CD4-positive, alpha-beta T cell treated with Interleukin-15 for 1 hour (primary cell): ENCODE measurements around the gene COA3.

ENCODE experiments used
- DNase-seq: peaks from one replicate; pipeline ENCODE4 v3.0.0-alpha.2; 2020

The COA3 gene

DNA sequence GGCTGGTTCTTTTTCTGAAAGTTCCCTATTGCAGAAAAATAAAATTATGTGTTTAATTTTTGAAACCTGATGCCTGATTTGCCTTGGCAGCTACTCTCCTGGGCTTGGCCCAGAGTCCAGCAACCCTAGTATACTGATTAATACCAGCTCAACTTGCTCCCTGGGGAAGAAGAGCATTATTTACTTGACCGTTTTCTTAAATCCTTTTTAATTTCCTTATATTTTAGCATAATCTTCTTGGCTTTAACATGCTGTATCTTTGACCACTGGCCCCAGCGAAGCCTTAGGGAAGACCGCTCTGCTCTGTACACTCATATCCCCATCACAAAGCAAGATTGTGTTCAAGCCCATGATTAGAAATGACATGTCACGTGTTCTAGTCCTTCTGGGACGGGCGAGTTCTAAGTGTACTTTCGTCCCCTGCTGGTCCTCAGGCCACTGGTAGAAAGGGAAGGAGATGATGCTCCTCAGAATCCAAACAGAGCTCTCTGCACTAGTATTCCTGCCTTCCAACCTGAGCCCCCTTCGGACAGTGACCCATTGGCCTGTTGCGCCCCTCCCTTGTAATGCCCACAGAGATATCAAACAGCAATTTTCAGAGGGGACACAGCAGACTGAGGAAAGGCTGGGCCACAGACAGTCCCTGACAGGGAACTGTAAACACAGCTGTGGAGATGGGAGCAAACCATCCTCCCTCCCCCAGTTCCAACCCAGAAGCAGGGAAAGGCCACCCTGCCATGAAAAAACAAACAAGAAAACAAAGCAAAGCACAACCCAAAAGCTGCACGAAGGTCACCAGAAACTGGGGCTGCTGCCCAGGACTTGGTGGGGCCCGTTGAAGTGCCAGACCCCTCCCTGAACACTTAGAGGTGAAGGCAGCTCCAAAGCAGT lies 49.4 kb downstream of the COA3 start:
- DNase-seq = no peak

DNA sequence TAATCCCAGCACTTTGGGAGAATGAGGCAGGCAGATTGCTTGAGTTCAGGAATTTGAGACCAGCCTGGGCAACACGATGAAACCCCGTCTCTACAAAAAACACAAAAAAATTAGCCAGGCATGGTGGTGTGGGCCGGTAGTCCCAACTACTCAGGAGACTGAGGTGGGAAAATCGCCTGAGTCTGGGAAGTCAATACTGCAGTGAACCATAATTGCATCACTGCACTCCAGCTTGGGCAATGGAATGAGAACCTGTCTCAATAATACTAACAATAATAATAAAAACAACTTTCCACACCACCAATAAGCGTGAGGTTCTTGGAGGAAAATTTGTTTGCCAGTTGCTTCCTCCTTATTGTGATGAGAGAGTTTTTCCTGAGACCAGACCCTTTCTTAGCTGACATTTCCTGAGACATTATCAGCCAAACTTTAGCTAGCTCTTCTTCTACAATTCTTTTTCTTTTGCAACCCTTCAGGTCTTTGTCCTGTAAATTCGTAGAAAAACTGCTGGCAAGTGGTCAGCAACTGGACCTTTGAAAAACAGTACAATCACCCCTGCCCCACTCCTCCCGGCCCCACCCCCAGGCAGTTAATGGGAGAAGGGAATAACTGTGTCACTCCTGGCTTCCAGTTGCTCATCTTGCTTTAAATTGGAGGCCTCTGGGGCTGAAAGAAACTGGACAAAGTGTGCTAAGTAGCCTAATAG lies 50.1 kb downstream of the COA3 start:
- DNase-seq = no peak
